Tibial artery (tissue), 4 donors: ENCODE measurements around the gene LTBP2.

ENCODE experiments used
- DNase-seq, 2 donors: peaks; one replicate each; pipeline ENCODE4 v3.0.0-alpha.2; 2019
- H3K27ac ChIP-seq, 2 donors: fragments of 200-600 bp; sonication (generic) in 1 of 2; 1 replicate in 1 of 2; 2 replicates in 1 of 2; pipeline ENCODE4 v1.5.1; 2018 to 2019; ENCODE audit warnings: mild to moderate bottlenecking in 1 of 2
- H3K27me3 ChIP-seq, 2 donors: fragments of 200-600 bp; sonication (generic) in 1 of 2; one replicate each; pipeline versions ENCODE4 v1.5.1 to v1.6.0; 2016 to 2019
- H3K36me3 ChIP-seq, 3 donors: fragments of 200-600 bp; sonication (generic) in 2 of 3; one replicate each; pipeline ENCODE4 v1.5.1; 2016 to 2019; ENCODE audit warnings: mild to moderate bottlenecking in 2 of 3
- H3K4me1 ChIP-seq, 4 donors: fragments of 200-600 bp; sonication (generic) in 2 of 4; 1 replicate in 3 of 4; 2 replicates in 1 of 4; pipeline ENCODE4 v1.5.1; 2016 to 2019
- H3K4me3 ChIP-seq, 2 donors: fragments of 200-600 bp; sonication (generic) in 1 of 2; 1 replicate in 1 of 2; 2 replicates in 1 of 2; pipeline ENCODE4 v1.5.1; 2018 to 2019; ENCODE audit warnings: mild to moderate bottlenecking in 2 of 2
- H3K9me3 ChIP-seq, 3 donors: fragments of 200-600 bp; sonication (generic) in 1 of 3; one replicate each; pipeline ENCODE4 v1.5.1; 2016 to 2019
- CTCF ChIP-seq, 2 experiments: fragments of 200-600 bp in 1 of 2; fragments of 450-650 bp in 1 of 2; IDR thresholded peaks; one replicate each; pipeline ENCODE4 v1.5.1; 2017 to 2019; ENCODE audit warnings: antibody characterized with exemption in 2 of 2, mild to moderate bottlenecking in 1 of 2, moderate library complexity in 1 of 2
- intact Hi-C: fragments of 100-400 bp; cut with DNase I; formaldehyde crosslinking; loops from one replicate; pipeline ENCODE4 v1.15.0; 2023; ENCODE audit warnings: low total_unique reads

Gene LTBP2

GRCh38 chr14:74593241-74593953, 18.6 kb downstream of the LTBP2 start:
- peaks cover 8 to 93% (median 47%) of the 10 kb centered on the region in 4 donors for H3K4me1 ChIP-seq
- H3K36me3 ChIP-seq, result no peaks in the 10 kb centered on the region
- intact Hi-C loops, result no loop called here
- DNase-seq, result no peak
- no peaks in the 10 kb centered on the region for H3K9me3 ChIP-seq
- no peaks in the 10 kb centered on the region for H3K27me3 ChIP-seq
- H3K27ac ChIP-seq, result peak overlapping the region; percentile 82
- no peak overlapping the region for H3K4me3 ChIP-seq
- no peak for TF ChIP-seq CTCF (IDR thresholded peaks at IDR 0.05)

DNA sequence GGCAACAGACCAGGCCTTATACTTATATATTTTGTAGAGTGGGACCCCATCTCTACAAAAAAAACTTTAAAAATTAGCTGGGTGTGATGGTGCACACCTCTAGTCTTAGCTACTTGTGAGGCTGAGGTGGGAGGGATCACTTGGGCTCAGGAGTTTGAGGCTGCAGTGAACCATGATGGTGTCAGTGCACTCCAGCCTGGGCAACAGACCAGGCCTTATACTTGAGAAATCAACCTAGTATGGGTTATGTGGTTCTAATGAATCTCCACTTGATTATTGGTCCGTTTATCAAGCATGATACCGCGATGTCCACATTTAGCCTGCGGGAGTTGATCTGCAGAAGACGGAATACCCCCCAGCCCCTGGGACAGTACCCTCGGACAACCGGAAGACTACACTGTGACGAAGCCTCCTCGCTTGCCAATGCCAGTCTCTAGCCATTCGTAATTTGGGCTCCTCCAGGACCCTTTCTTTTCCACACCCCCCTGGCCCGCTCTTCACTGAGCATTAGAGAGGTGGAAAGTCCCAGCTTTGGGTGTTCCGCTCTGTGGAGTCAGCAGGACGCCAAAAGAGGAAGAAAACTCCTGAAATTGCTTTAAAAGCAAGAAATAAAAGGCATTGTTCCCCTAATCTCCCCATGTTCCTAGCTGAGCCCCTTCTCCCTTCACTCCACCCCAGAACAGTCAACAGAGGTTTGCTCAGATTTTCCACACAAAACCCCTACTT, 19.4 kb downstream of the LTBP2 start:
- Histone ChIP-seq H3K4me3 (no peak overlapping the region), H3K27ac (peak overlapping the region; percentile 82), H3K4me1 (peaks cover 8 to 94% (median 45%) of the 10 kb centered on the region in 4 donors), H3K9me3 (no peaks in the 10 kb centered on the region), H3K27me3 (no peaks in the 10 kb centered on the region), H3K36me3 (no peaks in the 10 kb centered on the region)
- TF ChIP-seq CTCF (IDR thresholded peaks at IDR 0.05), result no peak
- DNase-seq, result no peak
- intact Hi-C loops, result no loop called here

GRCh38 chr14:74591899-74592298, 20.1 kb downstream of the LTBP2 start:
- intact Hi-C loops, result no loop called here
- DNase-seq, result no peak
- Histone ChIP-seq H3K36me3 (no peaks in the 10 kb centered on the region), H3K27ac (peak overlapping the region; percentile 82), H3K4me1 (peaks cover 8 to 93% (median 43%) of the 10 kb centered on the region in 4 donors), H3K4me3 (no peak overlapping the region), H3K27me3 (no peaks in the 10 kb centered on the region), H3K9me3 (no peaks in the 10 kb centered on the region)
- TF ChIP-seq CTCF (IDR thresholded peaks at IDR 0.05), result no peak

- Histone ChIP-seq H3K27me3 (no peaks in the 10 kb centered on the region), H3K36me3 (no peaks in the 10 kb centered on the region), H3K27ac (peak overlapping the region; percentile 82), H3K9me3 (no peaks in the 10 kb centered on the region), H3K4me1 (peaks cover 8 to 93% (median 45%) of the 10 kb centered on the region in 4 donors), H3K4me3 (no peak overlapping the region)
- intact Hi-C loops, result no loop called here
- no peak for DNase-seq
- TF ChIP-seq CTCF (IDR thresholded peaks at IDR 0.05), result no peak
These were observed 20.6 kb downstream of the LTBP2 start for GRCh38 chr14:74591394-74591793.

DNA sequence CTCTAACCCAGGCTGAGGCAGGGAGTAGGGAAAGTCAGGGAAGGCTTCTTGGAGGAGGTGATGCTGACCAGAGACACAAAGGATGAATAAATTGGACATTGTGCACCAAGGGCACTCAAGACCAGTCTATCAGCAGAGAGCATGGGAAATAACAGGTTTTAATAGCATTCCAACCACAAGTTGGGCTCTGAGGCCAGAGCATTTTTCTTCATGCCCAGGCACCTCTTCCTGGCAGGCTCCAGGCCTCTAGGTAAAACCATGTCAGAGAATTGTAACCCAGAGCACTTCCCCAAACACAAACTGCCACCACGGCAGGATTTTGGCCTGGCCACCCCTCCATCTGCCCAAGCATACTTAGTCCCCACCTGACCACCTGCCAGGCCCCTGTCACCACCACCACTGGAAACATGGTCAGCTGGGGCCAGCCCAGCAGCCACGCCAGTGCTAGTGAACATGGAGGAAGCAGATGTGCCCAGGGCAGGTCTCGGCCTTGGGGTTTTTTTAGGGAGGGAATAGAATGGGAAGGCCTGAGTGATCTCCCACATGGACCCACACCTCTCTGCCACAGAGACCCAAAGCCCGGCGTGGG, 22.7 kb downstream of the LTBP2 start:
- no peak for TF ChIP-seq CTCF (IDR thresholded peaks at IDR 0.05)
- peak overlapping the region; percentile 7 to 29 for H3K27ac ChIP-seq
- peaks cover 0 to 10% (median 0%) of the 10 kb centered on the region in 3 donors for H3K36me3 ChIP-seq
- H3K4me1 ChIP-seq, result peaks cover 8 to 94% (median 40%) of the 10 kb centered on the region in 4 donors
- DNase-seq, result no peak
- H3K9me3 ChIP-seq, result no peaks in the 10 kb centered on the region
- H3K27me3 ChIP-seq, result no peaks in the 10 kb centered on the region
- intact Hi-C loops, result no loop called here
- H3K4me3 ChIP-seq, result no peak overlapping the region
